Transverse colon (tissue), 4 donors: ENCODE data around the gene DMAC2.

ENCODE experiments used
- POLR2AphosphoS5 ChIP-seq, 3 donors: sonication (generic); formaldehyde crosslinking; IDR thresholded peaks; one replicate each; pipeline ENCODE4 v1.6.1; 2016; ENCODE audit warnings: antibody characterized with exemption in 3 of 3
- TF ChIP-seq, protein P1 (sequence below), 5 experiments: fragments of 200-600 bp in 3 of 5; fragments of 450-650 bp in 2 of 5; sonication (generic) in 3 of 5; IDR thresholded peaks; 1 replicate in 2 of 5; 2 replicates in 3 of 5; pipeline ENCODE4 v1.5.1; 2016 to 2017; ENCODE audit warnings: antibody characterized with exemption in 5 of 5, inconsistent platforms in 3 of 5, mild to moderate bottlenecking in 2 of 5, moderate library complexity in 1 of 5

DNA sequence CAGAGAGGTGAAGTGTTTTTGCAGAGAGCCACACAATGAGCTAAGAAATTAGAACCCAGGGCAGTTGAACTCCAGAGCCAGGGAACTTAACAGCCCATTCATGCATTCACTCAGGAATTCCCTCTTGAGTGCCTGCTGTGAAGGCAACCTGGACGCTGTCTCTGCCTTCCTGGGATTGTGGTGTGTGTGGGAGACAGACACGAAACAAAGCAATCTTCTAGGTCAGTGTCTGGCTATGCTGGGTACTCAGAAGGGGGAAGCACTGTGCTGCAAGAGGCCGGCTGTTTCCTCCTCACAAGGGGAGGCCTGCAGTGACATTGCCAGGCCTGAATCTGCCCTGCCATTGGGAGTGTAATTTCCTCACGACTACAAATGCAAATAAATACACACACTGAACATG lies 32.4 kb downstream of the DMAC2 start:
- TF ChIP-seq, protein P1, sequence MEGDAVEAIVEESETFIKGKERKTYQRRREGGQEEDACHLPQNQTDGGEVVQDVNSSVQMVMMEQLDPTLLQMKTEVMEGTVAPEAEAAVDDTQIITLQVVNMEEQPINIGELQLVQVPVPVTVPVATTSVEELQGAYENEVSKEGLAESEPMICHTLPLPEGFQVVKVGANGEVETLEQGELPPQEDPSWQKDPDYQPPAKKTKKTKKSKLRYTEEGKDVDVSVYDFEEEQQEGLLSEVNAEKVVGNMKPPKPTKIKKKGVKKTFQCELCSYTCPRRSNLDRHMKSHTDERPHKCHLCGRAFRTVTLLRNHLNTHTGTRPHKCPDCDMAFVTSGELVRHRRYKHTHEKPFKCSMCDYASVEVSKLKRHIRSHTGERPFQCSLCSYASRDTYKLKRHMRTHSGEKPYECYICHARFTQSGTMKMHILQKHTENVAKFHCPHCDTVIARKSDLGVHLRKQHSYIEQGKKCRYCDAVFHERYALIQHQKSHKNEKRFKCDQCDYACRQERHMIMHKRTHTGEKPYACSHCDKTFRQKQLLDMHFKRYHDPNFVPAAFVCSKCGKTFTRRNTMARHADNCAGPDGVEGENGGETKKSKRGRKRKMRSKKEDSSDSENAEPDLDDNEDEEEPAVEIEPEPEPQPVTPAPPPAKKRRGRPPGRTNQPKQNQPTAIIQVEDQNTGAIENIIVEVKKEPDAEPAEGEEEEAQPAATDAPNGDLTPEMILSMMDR (IDR thresholded peaks at IDR 0.05): no peak
- TF ChIP-seq POLR2AphosphoS5 (IDR thresholded peaks at IDR 0.05): no peak
